GM19238 (cell line): ENCODE measurements around the gene DUSP1.

Experiments used
- DNase-seq: peaks from one replicate; pipeline ENCODE4 v3.0.0; 2011; ENCODE audit warnings: low spot score; ENCODE audit not compliant: insufficient read length

DUSP1 gene

DNA sequence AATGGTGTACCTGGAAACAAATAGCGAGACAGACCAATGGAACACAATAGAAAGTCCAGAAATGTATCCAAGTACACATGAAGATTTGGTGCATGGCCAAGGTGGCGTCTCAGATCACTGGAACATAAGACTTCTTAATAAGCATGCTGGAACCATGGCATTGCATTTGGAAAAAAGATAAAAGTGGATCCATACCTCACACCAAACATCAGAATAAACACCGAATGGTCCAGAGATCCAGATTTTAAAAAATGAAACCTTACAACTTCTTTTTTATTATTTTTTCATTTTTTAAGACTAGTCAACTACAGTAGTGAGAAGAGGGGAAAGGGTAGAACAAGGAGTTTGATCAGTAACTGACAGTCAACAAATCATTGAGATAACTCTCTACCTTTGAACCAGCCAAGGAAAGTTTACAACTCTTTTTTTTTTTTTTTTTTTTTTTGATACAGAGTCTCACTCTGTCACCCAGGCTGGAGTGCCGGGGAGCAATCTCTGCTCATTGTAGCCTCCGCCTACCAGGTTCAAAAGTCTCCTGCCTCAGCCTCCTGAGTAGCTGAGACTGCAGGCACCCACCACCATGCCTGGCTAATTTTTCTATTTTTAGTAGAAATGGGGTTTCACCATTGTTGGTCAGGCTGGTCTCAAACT lies 8.8 kb upstream of the DUSP1 start:
- DNase-seq: no peak

DNA sequence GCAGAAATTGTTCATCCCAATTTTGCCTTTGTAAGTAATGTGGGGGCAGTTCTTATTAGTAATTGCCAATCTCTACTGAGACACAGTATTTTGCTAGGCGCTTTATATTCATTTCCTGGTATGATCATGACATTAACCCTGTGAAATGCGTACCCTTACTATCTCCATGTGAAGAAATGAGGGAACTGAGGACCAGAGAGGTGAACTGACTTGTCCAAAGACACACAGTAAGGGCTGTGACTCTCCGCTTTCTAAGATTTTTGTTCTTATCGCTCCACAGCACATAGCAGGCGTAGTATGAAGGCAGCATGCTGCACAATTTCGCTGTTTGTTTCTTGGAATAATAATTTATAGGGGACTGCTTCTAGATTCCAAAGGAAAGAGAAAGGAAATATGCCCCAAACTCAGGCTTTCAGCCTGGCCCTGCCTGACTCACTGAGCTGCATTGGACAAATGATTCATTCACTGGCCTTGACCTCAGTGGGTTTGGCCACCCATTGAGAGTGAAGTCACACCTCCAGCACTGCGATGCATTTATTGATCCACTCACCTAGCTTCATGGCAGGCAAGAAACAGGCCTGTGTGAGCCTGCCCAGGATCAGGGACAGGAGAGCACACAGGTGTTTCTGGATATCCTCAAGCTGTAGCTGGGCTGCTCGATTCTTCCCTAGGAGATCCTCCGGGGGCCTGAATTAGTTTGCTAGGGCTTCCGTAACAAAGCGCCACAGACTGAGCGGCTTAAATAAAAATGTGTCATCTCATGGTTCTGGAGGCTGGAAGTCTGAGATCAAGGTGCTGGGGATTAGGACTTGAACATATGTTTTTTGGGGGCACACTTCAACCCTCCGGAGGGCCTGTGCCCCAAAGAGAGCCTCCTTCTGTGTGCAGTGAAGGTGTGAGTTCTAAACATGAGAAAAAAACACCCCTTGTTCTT lies 7.2 kb upstream of the DUSP1 start:
- no peak for DNase-seq

DNA sequence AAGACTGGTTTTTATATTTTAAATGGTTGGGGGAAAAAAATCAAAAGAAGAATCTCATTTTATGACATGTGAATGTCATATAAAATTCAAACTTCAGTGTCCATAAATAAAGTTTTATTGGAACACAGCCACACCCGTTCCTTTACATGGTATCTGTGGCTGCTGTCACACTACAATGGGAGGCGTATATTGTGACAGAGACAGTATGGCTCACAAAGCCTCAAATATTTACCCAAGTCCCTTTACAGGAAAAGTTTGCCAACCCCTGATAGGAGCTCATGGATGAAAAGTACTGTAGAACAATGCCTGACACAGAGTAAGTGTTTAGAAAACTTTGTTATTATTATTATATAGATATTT lies 5.2 kb upstream of the DUSP1 start:
- no peak for DNase-seq

DNA sequence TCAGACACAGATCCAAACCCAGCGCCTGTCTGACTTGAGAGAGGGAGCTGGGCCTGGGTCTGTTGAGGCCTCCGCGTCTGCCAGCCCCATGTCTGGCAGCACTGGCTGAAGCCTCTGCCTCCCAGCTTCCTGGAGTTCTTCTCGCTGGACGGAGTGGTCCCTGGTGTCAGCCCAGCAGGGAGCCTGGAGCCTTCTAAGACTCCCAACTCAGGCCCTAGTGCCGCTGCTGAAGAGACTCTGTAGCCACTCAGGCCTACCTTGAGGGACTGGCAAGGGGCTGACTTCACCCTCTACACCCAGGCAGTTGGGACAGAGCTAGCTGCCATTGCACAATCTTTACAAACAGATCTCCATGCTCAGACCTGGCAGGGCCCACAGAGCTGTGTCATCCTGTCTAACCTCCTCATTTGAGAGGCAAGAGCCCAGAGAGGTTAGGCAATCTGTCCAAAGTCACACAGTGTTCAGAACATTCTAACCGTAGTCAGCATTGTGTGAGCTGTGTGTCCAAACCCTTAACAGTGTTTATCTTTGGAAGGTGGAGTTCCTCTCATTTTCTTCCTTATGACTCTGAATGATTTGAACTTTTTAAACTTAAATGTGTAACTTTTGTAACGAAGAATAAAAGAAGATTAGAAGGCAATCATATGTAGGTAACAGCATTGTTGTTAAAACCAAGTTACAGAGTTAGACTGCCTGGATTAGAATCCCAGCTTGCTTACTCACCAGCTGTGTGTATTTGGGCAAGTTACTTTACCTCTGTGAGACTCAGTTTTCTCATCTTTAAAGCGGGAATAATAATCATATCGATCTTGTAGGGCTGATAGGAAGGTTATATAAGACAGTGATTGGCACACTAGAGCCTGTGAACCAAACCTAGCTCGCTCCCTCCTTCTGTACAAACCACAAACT lies 4.6 kb upstream of the DUSP1 start:
- DNase-seq: no peak

DNA sequence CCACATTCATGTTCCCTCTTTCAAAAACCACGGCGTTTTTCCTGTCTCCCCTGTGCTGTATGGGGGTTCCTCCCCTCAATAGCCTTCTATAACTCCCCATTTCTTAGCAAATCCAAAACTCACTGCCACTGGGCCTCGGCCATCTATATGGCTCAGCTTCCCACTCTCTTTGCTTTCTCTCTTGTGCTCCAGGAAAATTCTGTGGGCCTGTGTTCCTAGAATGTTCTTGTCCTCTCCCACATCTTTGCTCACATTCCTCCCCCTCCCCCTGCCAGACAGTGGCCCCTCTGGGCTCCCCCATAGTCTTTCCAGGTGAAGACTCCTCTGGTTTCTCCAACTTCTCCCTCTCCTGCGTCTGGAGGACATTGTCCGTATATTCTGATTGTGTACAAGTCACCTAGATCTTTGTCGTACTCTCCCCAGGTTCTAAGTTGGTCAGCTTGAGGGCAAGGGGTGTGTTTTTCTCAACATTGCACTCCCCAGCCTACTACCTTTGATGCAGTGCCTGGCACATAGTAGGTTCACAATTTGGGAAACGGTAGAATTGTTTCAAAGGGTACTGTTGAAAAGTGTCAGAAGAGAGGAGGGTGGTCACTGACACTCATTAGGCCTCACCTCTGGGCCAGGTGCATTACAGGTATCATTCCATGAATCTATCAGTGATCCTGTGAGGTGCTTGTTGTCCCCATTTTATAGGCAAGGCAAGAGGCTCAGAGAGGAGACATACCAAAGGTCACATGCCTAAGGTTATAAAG lies 3.7 kb upstream of the DUSP1 start:
- DNase-seq: no peak

DNA sequence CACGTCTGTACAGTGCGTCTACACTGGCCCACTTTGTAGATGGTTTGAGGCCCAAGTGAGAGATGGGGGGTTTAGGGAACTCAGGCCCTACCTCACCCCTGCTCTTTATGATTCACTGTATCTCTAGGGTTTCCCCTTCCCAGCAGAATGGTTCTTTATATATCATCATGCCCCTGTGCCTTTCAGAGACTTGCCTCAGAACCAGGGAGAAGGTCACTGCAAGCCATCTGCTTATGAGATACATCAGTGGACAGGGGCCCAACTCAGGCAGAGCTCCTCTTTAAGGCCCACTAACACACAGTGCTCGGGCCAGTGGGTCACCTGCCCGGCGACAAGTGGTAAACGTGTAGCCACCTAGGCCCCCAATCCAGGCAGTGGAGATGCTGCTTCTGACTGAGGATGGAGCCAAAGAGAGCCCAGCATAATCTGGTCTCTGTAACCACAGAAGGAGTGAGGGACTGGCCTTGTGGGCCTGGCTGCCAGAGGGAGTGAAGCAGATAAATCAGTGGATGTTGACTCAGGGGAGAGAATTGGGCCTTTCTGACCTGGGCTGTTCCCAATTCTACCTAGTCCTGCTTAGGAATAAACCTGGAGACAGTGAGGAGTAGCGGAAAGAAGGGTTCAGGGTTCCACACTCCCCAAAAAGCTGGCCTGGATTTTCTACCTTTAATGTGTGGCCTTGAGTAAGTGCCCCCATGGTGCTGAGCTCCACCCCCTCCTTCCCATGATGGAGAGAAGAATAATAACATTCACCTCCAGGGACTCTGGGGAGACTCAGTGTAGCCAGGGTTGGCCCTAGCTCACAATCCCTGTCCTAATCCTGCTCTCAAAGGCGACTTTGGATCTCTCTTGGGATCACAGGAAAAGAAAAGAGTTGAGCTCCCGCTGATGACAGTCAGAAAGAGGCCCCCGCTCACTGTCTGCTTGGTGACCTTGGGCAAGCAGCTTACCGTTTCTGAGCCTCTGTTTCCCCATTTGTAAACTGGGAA lies 2.8 kb upstream of the DUSP1 start:
- DNase-seq: no peak

DNA sequence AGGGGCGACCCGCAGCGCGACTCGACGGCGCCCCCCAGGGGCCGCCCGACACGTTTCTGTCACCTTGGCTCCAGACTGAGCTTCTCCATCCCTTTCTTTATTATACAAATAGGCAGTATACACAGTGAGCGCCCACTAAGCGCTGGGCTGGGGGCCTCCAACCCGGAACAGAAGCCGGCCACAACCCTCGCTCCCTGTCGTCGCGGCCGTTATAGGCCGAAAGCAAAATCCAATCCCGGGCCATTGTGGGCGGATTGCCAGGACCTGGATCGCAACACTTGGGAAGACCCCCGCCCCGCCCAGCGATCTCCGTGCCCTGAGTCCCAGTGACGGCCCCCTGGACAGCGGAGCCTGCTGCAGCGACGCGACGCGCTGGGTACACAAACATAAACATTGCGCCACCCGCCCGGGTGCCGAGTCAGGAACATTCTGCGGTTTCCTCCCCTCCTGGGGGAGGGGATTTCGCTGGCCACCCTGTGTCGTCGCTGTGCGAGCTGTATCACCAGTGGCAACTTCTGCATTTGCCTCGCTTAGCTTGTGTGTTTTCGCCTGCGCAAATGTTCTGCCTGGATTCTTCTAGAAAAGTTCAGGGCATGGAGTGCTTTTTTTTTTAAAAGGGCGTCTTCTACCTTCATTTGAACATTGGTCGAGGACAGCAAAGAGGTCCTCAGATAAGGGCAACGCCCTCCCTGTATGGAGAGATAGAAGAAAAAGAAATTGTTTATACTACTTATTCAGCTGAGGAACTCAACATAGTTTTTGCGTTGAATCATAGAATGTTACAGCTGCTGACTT lies 1.3 kb upstream of the DUSP1 start:
- DNase-seq: peak; percentile 59

DNA sequence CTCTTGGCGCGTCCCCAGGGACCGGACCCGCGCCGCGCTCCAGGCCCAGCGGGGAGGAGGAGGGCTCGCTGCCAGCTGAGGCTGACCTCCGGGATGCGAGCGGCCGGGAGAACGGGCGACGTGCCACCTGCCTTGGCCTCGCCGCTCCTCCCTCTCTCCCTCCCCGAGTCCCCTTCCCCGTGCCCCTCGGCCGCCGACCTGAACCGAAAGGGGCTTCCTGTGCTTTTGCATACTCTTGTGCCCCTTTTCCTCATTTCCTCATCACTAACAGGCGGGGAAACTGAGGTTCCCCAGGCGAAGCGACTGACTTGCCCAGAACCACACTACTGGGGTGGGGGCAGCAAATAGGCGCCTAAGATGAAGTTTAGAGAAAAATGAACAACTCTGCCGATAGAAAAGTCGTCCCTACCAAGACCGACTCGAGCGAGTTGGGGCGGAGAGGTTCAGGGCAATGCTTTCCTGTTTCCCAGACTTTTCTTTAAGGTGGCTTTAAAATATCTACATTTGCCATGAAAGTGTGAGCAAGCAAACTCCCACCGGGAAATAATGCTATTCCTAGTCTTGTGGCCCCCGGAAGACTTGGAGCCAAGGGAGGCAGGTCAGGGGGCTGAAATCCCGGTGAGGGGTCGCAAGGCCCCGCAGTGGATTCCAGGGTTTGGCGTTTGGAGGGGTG lies 580 bp upstream of the DUSP1 start:
- no peak for DNase-seq

DNA sequence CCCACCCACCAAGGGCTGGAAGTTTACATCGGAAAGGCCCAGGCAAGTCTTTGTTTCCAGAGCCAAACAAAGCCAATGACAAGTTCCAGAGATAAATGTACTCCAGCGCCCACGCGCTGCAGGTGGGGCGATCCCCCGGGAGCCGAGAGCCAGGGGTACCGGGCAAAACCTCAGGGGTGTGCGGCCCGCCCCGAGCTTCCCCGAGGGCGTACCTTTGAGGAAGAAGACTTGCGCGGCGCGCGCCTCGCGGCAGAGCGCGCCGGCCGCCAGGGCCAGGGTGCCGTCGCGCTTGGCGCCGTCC lies 671 bp downstream of the DUSP1 start:
- no peak for DNase-seq

DNA sequence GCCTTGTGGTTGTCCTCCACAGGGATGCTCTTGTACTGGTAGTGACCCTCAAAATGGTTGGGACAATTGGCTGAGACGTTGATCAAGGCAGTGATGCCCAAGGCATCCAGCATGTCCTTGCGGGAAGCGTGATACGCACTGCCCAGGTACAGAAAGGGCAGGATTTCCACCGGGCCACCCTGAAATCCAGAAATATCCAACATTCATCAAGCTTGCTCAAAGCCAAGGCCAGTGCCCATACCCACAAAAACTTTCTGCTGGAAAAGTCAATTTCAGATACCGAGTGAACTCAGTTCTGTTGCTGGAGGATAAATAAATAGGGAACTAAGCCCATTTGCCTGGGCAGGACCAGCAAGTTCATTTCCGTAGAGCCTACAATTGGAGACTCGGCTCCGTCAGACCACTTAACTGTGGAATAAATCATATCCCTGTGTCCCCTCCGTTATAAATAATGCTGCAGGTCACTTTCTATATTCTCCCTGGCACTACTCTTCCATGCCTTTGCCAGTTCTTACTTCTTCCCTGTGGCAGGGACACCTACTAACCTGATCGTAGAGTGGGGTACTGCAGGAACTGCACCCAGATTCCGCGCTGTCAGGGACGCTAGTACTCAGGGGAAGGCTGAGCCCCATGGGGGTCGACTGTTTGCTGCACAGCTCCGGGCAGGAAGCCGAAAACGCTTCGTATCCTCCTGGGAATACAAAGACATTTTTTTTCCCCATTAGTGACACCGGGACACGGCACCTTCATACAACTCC lies 1.2 kb downstream of the DUSP1 start:
- no peak for DNase-seq

DNA sequence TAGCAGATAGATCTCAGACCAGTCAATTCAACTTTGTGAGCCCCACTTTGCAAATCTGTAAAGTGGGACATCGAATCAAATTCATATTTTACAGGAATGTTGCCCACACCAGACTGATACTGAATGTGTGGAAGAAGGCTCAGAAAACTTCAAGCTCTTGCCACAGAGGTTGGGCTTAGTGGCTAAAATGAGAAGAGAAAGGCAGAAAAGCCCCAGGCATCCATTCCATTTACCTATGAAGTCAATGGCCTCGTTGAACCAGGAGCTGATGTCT lies 1.7 kb downstream of the DUSP1 start:
- DNase-seq: no peak

DNA sequence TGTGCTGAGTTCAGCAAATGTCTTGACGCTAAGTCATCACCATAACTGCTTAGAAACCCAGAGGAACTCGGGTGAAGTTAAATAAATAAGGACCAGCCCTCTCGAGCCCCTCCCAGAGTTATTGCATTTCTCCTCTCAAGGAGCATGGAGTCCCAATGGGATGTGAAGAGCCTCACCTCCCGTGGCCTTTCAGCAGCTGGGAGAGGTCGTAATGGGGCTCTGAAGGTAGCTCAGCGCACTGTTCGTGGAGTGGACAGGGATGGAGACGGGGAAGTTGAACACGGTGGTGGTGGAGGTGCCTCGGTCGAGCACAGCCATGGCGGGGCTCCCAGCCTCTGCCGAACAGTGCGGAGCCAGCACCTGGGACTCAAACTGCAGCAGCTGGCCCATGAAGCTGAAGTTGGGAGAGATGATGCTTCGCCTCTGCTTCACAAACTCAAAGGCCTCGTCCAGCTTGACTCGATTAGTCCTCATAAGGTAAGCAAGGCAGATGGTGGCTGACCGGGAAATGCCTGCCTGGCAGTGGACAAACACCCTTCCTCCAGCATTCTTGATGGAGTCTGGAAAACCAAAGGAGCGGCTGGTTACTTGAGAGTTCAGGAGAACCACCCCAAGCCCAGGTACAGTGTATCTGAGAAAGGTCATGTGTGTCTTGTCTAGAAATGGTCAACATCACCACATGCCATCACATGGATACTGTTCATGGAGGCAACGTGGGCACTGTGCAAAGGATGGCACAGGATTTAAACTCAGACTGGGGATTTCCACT lies 2.2 kb downstream of the DUSP1 start:
- DNase-seq: no peak

DNA sequence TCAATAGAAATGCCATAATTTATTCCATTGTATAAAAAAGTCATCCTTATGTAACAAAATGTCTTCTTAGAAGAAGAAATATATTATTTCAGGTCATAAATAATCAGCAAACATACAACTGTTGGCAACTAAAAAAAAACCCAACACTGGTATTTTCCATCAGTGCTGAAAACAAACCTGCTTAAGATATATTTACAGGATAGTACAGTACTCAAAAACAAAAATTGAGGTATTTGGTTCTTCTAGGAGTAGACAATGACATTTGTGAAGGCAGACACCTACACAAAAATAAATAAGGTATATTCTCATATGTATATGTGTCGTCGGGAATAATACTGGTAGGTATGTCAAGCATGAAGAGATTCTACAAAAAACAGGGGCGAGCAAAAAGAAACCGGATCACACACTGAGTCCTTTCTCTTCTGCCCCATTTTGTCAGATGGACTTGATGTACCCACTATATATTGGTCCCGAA lies 2.9 kb downstream of the DUSP1 start:
- DNase-seq: no peak

DNA sequence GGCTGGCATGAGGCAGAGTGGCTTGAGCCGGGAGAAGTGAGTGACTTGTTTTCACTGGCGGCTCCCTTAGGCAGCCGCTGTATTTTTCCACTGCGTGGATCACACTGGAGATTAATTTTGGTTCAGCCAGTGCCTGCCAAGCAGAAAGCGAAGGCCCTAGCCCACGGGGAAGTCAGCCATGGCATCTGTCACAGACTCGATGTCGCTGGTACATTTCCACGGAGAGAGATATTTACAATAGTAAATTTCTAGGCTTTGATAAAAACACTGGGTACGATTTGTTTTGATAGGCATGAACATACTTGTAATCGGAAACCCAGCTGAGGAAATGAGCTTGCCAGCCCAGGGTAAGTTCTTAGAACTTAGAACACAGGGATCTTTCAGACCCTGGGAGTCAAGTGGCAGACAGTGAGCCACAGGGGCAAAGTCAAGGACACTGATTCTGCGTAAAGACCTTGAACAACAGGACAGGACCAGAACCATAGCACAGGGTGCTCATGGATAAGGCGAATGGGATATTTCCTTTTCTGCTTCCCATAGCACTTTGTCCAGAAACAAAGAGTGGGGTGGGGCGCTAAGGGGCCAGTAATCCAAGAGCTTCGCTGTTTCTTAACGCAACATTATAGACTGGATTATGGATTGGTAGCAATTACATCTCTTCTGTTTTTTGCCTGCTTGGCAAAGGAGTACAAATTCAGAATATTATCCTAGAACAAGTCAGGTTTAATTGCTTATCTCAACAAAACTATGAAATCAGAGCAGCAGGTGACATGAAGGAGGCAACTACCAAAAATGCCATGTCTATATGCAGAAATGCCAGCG lies 4.5 kb downstream of the DUSP1 start:
- DNase-seq: no peak

DNA sequence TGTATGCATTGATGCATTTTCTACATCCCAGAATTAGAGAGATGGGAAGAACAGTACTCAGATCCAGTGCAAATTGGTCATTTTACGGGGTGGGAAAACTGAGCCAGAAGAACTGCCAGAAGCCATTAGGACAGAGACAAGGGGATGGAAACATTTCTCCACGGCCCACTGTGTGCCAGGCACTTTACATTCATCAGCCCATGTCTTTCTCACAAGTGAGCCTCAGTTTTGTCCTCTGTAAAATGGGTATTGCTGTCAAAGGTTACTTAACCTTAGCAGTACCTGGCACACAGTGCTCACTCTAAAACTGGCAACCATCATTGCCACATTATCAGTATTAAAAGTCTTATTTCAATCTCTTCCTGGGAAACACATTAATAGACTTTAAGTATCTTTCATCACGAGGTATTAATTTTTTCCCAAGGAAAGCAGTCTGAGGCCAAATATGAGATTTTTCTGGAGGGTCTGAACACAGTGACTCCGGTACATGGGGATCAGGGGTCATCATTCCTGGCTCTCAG lies 5.2 kb downstream of the DUSP1 start:
- DNase-seq: no peak
